Ramos (cell line): ENCODE measurements around the gene DEDD2.

Experiments
- in situ Hi-C: fragments of 300-500 bp; cut with MboI; formaldehyde crosslinking; loops from one replicate; pipeline ENCODE4 v1.14.3; 2022; ENCODE audit warnings: low sequenced_read_pairs; ENCODE audit not compliant: unreplicated experiment

DEDD2 gene

GRCh38 chr19:42249769-42250168, 32.3 kb upstream of the DEDD2 start:
- in situ Hi-C loops = loop anchor here (25.0 kb wide), 1 partner anchor 1462 kb away; the partner anchor contains the start of genes EGLN2, MIA and RAB4B

GRCh38 chr19:42249149-42249750, 31.8 kb upstream of the DEDD2 start:
- in situ Hi-C loops = no loop called here

DNA sequence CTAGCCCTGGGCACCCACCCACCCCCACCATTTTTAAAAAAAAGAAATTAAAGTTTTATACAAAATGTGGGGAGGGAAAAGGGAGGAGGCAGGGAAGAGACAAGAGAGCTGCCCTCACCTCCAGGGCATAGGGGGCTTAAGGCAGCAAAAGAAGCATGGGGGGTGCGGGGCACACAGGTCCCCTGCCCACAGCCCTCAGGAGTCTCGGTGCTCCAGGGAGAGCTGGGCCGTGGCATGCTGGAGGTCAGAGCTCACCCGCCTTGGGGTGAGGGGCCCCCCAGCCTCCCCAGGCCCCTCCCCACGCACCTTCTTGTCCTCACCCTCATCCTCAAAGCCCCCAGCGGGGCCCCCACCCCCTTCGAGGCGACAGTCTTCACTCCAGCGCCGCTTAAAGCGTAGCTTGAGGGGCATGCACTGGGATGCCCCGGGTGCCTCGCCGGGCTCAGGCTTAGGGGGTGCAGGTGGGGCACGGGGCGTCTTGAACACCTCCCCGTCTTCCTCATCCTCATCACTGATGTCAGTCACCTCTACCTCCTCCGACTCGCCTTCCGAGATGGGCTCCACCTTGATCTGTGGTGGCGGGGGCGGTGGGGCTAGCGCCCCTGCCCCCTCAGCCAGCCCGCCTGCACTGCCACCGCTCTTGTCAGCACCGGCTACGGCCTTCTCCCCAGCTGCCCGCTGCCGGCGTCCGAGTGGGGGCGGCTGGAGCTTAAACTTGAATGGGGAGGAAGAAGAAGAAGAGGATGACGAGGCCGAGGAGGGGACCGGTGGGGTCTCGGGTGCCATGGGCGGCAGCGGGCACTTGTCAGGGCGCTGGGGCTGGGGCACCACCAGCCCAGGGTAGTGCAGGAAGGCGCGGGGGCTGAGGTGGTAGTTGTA, 31.0 kb upstream of the DEDD2 start:
- in situ Hi-C loops = no loop called here

DNA sequence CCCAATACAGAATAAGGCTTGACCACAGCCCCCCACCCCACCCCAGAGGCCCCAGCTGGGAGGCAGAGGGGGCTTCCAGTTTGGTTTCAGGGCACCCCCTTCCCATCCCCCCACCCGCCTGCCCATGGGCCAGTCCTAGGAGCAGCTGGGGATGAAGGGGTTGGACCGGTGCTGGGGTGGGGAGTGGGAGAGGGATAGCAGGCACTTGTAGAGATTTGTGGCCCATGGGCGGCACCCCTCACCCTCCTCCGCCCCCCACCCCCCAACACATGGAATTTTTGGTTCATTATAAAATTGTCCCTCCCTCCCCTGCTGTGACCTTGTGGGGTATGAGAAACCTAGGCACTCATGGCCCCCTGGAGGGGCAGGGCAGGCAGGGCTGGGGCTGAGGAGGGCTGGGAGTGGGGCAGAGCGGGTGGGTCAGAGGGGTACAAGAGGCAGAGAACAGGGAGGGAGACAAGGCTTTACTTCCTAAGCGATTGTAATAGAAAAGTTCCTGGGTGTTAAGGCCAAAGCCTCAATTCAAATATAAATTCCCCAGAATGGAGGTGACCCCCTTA, 30.2 kb upstream of the DEDD2 start:
- in situ Hi-C loops = no loop called here

GRCh38 chr19:42246922-42247639, 29.6 kb upstream of the DEDD2 start:
- in situ Hi-C loops = no loop called here

DNA sequence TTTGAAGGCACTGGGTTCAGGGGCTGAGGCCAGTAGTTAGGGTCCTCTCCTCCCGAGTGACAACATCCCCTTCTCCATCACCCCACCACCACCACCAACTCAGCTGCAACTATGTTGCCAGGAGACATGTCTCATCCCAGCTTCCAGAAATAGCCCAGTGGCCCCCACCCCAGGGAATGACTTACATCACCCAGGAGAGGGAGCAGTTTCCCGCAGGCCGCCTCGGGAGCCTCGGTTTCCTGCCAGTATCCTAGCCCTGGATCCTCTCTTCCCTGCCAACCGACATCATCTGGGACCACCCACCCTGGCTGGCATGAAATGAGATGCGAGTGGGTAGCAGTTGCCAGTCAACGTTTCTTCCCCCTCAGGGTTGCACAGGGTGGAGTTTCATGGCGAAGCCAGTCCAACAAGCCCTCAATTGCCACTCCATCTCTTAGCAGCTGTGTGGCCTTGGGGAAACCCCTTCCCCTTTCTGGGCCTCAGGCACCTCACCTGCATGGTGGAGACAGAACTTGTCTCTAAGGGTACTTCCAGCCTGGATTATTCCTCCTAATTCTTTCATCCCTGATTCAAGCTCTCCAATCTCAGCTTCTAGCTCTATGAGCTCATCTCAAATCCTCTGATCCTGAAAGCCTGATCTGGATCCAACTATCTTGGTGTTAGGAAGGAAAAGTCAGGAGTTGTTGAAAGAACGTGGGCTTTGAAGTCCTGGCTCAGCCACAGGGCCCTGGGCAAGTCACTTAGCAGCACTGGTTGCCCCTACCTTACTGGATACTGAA, 28.9 kb upstream of the DEDD2 start:
- in situ Hi-C loops = no loop called here

DNA sequence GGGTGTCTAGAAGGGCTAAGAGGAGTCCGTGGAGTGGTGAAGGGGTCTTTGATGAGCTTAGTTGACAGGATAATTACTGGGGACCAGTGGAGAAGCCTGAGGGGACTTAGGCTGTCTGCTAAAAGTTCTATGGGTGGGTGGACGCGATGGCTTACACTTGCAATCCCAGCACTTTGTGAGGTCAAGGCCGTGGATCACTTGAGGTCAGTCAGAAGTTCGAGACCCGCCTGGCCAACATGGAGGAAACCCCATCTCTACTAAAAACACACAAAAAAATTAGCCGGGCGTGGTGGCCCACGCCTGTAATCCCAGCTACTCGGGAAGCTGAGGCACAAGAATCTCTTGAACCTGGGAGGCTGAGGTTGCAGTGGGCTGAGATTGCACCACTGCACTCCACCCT, 27.8 kb upstream of the DEDD2 start:
- in situ Hi-C loops = no loop called here

DNA sequence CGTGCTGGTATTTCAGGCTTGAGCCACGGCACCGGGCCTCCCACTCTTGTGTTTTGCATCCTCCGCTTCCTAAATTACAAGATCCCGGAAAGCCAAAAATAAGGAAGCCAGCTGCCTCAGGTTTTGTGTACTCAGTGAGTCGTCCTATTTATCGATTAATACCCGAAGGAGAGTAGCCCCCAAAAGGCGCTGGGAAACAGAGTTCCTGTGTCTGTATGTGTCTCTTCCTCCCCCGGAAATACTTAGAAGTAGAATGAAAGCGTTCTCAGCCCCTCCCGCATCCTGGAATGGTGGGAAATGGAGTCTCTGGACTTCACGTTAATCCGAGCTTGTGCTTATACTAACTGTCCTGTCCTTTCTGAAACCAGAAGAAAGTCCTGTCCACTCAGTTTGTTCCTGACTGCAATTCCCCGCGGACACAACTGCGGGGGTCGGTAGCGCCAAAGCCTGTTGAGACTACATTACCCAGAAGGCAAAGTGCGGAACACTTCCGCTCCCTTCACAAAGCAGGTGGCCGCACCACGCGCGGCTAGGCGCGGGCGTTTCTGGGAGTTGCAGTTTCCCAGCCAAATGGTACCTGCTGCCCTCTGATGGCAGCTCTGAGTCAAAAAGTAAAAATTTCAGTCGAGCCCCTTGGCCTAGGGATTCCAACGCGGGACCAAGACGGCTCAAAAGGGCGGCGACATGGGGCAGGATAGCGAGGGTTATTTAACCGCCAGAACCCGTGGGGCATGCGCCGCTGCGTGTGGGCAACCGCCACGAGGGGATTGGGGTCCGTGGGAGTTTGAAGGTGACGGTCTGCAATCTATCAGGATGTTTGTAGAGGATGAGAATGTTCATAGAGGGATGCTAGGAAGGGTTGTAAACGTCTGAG, 27.1 kb upstream of the DEDD2 start:
- in situ Hi-C loops = no loop called here

DNA sequence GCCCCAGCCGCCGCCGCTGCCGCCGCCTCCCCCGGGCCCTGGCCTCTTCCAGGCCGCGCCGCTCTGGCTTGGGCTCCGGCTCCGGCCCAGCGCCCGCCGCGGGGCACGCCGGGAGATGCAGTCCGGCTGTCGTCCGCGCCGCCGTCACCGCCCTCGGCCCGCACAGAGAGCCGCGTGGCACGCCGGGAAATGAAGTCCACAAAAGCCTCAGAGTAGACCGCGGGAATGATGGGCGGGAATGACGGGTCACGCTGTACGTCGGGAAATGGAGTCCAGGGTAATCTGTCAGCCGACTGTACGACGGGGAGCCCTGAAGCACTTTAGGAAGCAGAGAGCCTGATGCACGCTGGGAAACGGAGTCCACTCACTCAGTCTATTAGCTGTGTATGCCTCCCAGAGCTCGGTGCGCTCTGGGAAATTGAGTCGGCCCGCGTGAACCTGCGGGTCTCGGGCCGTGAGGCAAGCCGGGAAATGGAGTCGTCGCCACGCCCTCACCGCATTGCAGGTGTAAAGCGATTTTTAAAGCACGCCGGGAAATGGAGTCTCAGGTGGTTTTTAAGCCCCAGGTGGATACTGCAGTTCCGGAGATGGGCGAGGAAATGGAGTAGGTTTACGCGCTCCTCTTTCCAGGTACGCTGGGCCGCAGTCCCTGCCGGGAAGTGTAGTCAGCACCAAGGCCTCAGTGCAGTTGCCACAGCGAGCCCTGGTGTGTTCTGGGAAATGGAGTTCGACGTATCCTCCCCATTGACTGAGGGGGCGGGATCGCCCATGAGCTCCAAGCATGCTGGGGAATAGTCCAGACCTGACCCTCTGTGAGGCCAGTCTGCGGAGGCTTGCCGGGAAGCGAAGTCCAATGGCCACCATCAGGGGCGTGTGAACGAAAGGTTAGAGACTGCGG, 25.3 kb upstream of the DEDD2 start, which contains the start of gene GSK3A:
TSS of gene GSK3A (minus strand) at position 91 of the 898 bp plus-strand sequence. CDS start 137 bp downstream, outside the sequence.
- in situ Hi-C loops = no loop called here

DNA sequence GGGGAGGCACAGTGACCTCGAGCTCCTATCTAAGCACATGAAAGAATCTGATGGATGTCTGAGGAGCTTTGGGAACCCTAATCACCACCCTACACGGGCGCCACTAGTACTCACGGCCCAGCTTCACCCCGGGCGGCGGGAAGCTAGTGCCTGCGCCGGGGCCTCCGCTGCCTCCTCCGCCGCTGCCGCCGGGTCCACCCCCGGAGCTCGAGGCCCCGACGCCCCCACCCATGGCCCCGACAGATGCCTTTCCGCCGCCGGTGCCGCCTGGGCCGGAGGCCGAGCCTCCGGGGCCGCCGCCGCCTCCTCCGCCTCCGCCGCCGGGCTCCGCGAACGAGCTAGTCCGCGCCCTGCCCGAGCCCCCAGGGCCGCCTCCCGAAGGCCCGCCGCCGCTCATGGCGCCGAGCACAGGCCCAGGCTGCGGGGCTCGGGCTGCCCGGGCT, 24.6 kb upstream of the DEDD2 start:
- in situ Hi-C loops = no loop called here

DNA sequence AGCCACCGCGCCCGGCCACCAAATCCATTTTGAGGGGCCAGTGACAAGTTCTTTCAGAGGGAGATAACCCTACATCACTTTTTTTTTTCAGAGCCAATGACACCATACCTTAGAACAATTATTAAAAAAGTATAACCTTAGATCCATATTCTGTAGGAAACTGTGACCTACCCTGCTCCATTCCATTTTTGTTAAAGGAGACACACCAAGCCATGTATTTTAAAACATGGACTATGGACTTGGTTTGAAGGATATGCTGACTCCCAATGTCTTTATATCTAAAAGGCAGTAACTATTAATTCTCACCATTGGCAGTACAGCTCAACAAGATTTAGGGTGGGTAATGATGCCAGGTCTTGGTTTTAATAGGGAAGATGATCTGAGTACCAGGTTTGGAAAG, 23.8 kb upstream of the DEDD2 start:
- in situ Hi-C loops = no loop called here

- in situ Hi-C loops = no loop called here
These were observed 22.2 kb upstream of the DEDD2 start for GRCh38 chr19:42239544-42240220.

DNA sequence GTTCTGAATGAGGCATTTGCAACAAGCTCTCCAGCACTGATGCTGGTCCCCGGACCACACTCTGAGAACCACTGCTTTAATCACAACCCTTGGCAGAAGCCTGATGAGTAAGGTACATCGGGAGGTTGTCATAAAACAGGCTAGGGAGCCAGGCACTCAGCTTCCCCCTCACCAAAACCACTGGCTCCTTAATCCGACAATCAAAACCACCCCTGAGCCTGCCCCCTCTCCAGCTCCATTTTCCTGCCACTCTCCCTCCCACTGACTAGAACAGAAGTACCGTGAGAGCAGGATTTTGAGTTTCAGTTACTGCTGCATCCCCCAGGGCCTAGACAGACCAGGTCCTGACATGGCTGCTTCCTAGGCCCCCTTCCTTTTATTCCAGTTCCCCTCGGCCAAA, 17.7 kb upstream of the DEDD2 start:
- in situ Hi-C loops = no loop called here

- in situ Hi-C loops = no loop called here
These were observed 16.9 kb upstream of the DEDD2 start for GRCh38 chr19:42234364-42234763.

GRCh38 chr19:42233678-42234292, 16.3 kb upstream of the DEDD2 start:
- in situ Hi-C loops = no loop called here

DNA sequence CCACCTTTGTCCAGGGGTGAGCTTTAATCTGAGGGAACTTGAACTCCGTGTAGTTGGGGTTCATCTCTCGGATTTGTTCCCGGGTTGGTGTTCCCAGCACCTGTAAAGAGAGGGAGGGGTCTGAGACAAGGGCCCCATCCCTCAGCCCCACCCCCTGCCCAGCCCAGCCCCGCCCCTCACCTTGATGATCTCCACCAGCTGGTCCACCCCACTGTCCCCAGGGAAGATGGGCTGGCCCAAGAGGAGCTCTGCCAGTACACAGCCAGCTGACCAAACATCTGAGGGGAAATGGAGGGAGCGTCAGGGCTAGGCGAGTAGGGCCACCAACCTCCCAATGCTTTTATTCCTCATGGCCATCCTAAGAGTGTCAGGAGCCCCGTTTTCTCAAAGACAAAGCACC, 15.6 kb upstream of the DEDD2 start:
- in situ Hi-C loops = no loop called here

DNA sequence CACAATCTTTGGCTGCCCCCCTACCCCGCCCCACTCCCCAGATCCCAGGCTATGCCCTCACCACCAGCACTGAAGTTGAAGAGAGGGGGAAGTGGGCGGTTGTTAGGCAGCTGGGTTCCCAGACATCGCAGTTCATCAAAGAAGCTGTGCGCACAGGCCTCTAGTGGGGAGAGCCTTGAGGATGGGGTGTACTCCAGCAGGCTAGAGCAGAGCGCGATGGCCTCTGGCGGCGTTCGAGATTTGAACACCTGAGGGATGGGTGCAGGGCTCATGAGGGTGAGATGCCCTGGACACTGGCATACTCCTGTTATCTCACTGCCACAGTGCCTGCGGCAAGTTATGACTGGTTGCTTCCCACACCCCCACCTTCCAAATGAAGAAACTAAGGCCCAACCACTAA, 15.0 kb upstream of the DEDD2 start:
- in situ Hi-C loops = no loop called here
